GM18511 (cell line): ENCODE measurements around the gene ODAD3.
"Not testable (repeated sequence)": the region's sequence is repeated elsewhere in the genome, so short reads cannot be mapped to it uniquely, and the experiment has no call there.

ENCODE experiments used
- ATAC-seq: cut with Tn5 transposase; IDR thresholded peaks from one replicate; pipeline ENCODE4 v1.9.1; 2021; ENCODE audit warnings: mild to moderate bottlenecking, moderate library complexity; ENCODE audit not compliant: unreplicated experiment

The ODAD3 gene

GRCh38 chr19:11445141-11445540 is 10.2 kb upstream of the ODAD3 start:
- ATAC-seq: no peak

- no peak for ATAC-seq
Observed at GRCh38 chr19:11444059-11444458, 9.1 kb upstream of the ODAD3 start.

GRCh38 chr19:11437955-11438354 is 3.0 kb upstream of the ODAD3 start:
- ATAC-seq: no peak

DNA sequence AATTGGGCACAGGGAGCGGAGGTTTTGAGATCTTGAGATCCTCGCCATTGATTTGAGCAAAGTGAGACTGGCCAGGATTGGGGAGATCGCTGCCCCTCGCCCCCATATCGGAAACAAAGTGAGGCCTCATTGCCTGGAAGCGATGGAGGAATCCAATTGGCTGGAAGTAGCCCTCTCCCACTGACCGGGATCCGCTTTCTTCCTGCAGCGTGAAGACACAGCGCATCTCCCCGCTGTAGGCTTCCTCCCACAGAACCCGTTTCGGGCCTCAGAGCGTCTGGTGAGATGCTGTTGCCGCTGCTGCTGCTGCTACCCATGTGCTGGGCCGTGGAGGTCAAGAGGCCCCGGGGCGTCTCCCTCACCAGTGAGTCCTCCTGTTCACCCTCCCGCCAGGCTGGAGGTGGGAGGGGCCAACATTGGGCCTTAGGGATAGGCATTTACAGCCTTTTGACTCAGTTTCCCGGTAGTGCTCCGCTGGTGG is 952 bp upstream of the ODAD3 start:
- no peak for ATAC-seq

DNA sequence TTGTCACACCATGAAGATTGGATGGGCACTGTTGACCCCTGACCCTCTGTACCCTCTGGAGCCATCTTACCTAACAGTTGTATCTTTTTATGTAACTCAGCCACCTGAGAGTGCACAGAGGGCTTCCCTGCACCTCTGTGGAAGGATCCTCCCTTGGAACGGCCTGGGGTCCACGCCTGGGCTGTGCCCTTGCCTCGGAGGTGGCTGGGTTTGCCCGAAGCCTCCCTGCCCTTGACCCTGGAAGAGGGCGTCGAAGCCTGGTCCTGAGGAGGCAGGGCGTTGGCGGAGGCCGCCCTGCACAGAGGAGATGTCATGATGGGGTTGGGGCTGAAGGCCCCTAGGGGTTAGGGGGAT is 241 bp downstream of the ODAD3 start:
- ATAC-seq: peak; percentile 18

- ATAC-seq: not testable (repeated sequence)
Observed at GRCh38 chr19:11433526-11433925, 1.4 kb downstream of the ODAD3 start.

GRCh38 chr19:11426656-11427055 is 8.3 kb downstream of the ODAD3 start:
- no peak for ATAC-seq

DNA sequence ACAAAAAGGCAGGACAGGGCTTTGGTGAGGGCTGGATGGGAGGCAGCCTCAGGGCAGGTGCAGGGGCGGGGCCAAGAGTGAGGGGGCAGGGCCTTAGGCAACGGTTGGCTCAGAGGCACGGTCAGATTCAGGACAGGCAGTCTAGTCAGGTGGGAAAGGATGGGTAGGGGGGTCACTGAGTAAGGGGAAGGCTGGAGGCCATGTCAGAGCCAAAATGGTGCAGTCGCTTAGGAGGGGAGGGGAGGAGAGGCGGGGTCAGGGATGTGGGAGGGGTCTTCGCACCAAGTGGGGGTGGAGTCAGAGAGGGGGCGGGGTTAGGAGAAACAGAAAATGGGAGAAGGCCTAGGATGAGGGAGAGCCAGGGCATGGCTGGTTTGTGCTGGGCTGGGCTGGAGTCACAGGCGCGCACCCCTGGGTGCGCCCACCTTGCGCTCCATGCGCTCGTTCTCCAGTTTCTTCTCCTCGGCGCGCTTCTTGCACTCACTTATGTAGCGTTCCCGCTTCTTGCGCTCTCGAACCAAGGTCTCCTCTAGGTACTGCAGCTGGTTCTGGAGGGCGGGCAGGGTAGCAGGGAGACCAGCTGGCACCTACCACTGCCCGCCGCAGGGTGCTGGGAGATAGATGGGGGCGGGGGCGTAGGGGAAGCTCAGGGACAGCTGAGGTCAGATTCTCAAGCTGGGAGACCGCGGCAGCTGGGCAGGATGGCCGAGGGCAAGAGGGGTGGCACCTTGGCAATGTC is 9.0 kb downstream of the ODAD3 start:
- no peak for ATAC-seq

DNA sequence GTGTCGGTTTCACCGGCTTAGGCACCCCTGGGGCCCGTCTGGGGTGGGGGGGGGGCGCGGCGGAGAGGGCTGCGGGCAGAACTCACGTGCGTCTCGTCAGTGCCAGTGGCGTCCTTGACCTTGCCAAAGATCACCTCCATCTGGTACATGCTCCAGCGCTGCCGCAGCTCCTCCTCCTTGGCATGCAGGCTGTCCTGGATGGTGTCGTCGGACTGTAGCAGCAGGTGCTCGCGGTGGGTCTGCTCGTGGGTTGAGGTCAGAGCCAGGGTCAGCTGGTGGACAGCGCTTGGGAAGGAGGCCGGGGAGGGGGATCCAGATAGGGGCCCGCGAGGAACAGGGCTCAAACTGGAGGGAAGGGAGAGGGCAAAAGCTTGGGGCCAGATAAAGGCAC is 11.1 kb downstream of the ODAD3 start:
- ATAC-seq: no peak

GRCh38 chr19:11423164-11423790 is 11.6 kb downstream of the ODAD3 start:
- no peak for ATAC-seq

- peak; percentile 62 for ATAC-seq
Observed at GRCh38 chr19:11422163-11423065, 12.5 kb downstream of the ODAD3 start.

GRCh38 chr19:11421371-11422098 is 13.4 kb downstream of the ODAD3 start:
- ATAC-seq: peak; percentile 42

DNA sequence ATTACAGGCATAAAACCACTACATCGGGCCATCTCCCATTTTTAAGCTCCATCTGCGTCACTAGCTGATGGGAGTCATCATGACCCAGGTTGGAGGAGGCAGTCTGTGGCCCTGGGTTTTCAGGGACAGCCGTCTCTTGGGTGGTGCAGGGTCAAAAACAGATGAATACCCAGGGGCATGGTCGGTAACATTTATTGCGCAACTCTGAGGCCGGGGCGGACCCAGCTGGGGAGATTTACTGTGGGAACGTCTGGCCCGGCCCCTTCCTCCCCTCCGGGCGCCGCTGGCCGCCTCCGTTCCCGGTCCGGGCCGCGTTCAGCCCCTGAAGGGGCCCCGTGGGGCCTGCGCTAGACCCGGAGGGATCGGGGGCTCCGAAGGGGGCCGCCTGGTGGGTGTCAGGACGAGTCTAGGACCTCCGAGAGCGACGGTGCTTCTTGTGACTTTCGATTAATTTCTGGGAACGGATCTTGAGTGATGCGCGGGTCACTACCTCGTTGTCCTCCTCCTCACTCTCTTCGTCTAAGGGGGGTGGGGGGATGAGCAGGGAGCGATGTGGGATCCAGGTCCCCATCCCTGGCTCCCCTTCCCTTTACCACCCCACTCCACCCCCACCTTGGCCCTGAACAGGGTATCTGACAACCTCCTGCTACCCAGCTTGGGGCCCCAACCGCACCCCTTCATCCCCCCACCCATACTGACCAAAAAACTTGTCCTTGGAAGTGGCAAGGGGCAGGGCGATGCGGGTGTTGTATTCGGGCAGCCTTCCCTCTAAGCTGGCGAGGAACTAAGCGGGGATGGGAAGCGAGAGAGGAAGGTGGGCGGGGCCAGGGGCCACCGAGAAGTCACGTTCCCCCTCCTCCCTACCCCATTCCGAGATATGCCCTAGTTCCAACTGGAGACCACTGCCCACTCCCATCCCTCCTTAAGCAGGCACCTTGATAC is 14.2 kb downstream of the ODAD3 start:
- ATAC-seq: no peak

- ATAC-seq: no peak
Observed at GRCh38 chr19:11418549-11419506, 16.1 kb downstream of the ODAD3 start, which contains the start of gene RGL3. TSS of gene RGL3 (minus strand) at chr19:11419314. CDS start at chr19:11419278, 36 bp downstream.

- no peak for ATAC-seq
Observed at GRCh38 chr19:11418094-11418548, 16.8 kb downstream of the ODAD3 start.

DNA sequence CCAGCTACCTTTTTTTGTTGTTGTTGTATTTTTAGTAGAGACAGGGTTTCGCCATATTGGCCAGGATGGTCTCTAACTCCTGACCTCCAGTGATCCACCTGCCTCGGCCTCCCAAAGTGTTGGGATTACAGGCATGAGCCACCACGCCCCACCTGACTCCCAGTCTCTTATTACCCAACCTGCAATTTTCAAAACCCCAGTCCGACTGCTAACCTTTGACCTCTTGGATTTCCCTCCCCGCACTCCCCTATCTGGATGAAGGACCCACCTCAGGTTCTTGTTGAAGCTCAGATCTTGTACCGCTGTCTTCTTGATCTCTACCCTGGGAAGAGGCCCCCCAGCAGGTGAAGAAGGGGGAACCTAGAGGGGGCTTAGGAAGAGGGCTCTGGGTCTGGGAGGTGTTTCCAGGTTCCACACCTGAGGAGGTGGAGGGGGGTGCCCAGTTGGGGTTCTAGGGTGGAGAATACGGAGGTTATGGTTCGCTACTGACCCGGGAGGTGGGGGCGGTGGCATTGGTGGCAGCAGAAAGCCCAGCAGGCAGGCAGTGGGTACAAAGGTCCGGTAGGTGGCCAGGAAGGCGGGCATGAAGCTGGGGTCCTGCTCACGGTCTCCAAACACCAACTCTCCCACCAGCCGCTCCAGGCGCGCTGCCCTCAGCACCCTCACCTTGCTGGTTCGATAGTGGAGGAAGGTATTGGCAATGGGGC is 18.4 kb downstream of the ODAD3 start:
- no peak for ATAC-seq

DNA sequence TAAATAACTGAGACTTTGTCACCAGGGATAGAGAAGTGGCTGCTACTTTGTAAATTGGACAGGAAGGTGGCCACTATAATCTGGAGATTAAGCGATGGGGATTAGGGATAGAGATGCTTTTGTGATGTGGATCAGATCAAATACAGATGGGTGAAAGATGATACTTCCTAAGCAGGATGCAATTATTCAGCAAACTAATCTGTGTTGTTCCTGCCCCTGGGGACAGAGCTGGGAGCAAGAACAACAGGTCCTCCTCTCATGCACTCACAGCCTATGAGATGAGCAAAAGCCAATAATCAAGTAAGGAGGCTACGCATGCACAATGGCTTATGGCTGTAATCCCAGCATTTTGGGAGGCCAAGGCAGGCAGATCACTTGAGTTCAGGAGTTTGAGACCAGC is 20.4 kb downstream of the ODAD3 start:
- ATAC-seq: no peak

GRCh38 chr19:11410682-11411081 is 24.2 kb downstream of the ODAD3 start:
- no peak for ATAC-seq
